OCI-LY3 (cell line): Measurements from ENCODE around the gene CMIP.

Experiments used
- H2AFZ ChIP-seq: fragments of 200-600, 300-600 bp; shearing (Covaris generic); 2 replicates; pipeline ENCODE4 v1.6.0; 2014; ENCODE audit warnings: antibody characterized with exemption, low read depth, low read length
- H3K27ac ChIP-seq: fragments of 200-600, 300-600 bp; sonication (generic); 2 replicates; pipeline ENCODE4 v1.5.1; 2014; ENCODE audit warnings: mild to moderate bottlenecking, low read length, moderate library complexity, mixed read lengths
- H3K27me3 ChIP-seq: fragments of 200-600, 300-600 bp; sonication (generic); 2 replicates; pipeline ENCODE4 v1.6.1; 2014; ENCODE audit warnings: low read depth, low read length, mixed read lengths
- H3K36me3 ChIP-seq: fragments of 200-600, 300-600 bp; sonication (generic); replicated peaks from 2 replicates; pipeline ENCODE3; 2014; ENCODE audit warnings: low read depth, low read length, mixed read lengths
- H3K4me1 ChIP-seq: fragments of 300-600, 200-600 bp; sonication (generic); 2 replicates; pipeline ENCODE4 v1.6.1; 2014; ENCODE audit warnings: low read length, mixed read lengths
- H3K4me2 ChIP-seq: fragments of 200-600, 300-600 bp; sonication (generic); 2 replicates; pipeline ENCODE4 v1.6.1; 2014; ENCODE audit warnings: low read length, mixed read lengths
- H3K4me3 ChIP-seq: fragments of 300-600, 200-600 bp; sonication (generic); 2 replicates; pipeline ENCODE4 v1.5.1; 2014; ENCODE audit warnings: antibody characterized with exemption, mild to moderate bottlenecking, low read length, moderate library complexity
- H3K79me2 ChIP-seq: fragments of 300-600, 200-600 bp; shearing (Covaris generic); 2 replicates; pipeline ENCODE4 v1.6.1; 2014; ENCODE audit warnings: mild to moderate bottlenecking, low read length, mixed read lengths
- H3K9ac ChIP-seq: fragments of 300-600, 200-600 bp; shearing (Covaris generic); 2 replicates; pipeline ENCODE4 v1.6.0; 2014; ENCODE audit warnings: mild to moderate bottlenecking, low read length, moderate library complexity
- H3K9me3 ChIP-seq: fragments of 200-600, 300-600 bp; shearing (Covaris generic); 2 replicates; pipeline ENCODE4 v1.6.1; 2014; ENCODE audit warnings: low read length, mixed read lengths; ENCODE audit not compliant: insufficient read depth
- H4K20me1 ChIP-seq: fragments of 200-600, 300-600 bp; sonication (generic); 2 replicates; pipeline ENCODE4 v1.6.1; 2016; ENCODE audit warnings: low read length, mixed read lengths; ENCODE audit not compliant: insufficient read depth
- EZH2phosphoT487 ChIP-seq: fragments of 200-600 bp; shearing (Covaris generic); IDR thresholded peaks from 2 replicates; pipeline ENCODE4 v1.6.1; 2018; ENCODE audit warnings: antibody characterized with exemption, mixed run types, low read depth
- TF ChIP-seq, protein P1 (sequence below): fragments of 200-600, 300-600 bp; sonication (generic); IDR thresholded peaks from 2 replicates; pipeline ENCODE4 v1.5.1; 2014; ENCODE audit warnings: antibody characterized with exemption, low read length, low read depth

Gene CMIP

DNA sequence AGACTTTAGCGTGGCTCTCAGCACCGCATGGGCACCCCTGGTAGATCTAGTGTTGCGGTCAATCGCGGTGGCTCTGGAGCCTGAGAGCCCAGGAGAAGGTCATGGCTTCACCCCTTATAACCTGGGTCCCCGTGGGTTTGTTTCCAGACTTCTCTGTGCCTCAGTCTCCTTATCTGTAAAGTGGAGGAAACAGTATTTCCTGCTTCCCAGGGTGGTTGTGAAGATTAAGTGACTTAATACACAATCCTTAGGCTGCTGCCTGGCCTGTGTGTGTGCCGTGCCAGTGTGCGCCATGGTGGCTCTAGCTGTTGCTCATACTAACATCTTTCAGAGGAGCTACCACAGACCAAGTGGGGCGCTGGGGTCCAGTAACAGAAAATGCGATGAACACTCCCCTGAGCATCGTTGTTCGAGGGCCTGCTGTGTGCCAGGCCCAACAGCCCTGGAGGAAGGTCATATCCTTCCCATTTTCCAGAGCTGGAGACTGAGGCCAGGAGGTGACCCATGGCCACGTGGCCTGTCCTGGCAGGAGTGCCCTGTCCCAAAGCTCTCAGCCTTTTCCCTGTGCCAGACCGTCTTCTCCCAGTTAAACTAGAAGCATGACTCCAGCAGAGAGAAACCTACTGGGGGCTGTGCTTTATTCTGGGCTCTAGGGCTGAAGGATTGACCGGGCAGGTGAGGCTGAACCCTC is 70.1 kb downstream of the CMIP start:
- H3K27me3 ChIP-seq: no peaks in the 10 kb centered on the region
- H3K79me2 ChIP-seq: peaks cover 63% of the 10 kb centered on the region
- no peak overlapping the region for H3K4me3 ChIP-seq
- no peak overlapping the region for H2AFZ ChIP-seq
- H3K4me2 ChIP-seq: no peak overlapping the region
- TF ChIP-seq, protein P1, sequence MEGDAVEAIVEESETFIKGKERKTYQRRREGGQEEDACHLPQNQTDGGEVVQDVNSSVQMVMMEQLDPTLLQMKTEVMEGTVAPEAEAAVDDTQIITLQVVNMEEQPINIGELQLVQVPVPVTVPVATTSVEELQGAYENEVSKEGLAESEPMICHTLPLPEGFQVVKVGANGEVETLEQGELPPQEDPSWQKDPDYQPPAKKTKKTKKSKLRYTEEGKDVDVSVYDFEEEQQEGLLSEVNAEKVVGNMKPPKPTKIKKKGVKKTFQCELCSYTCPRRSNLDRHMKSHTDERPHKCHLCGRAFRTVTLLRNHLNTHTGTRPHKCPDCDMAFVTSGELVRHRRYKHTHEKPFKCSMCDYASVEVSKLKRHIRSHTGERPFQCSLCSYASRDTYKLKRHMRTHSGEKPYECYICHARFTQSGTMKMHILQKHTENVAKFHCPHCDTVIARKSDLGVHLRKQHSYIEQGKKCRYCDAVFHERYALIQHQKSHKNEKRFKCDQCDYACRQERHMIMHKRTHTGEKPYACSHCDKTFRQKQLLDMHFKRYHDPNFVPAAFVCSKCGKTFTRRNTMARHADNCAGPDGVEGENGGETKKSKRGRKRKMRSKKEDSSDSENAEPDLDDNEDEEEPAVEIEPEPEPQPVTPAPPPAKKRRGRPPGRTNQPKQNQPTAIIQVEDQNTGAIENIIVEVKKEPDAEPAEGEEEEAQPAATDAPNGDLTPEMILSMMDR: no peak
- TF ChIP-seq EZH2phosphoT487: no peak
- peaks cover 18% of the 10 kb centered on the region for H3K36me3 ChIP-seq
- H3K27ac ChIP-seq: no peak overlapping the region
- no peaks in the 10 kb centered on the region for H3K9me3 ChIP-seq
- peaks cover 8% of the 10 kb centered on the region for H3K4me1 ChIP-seq
- no peak overlapping the region for H3K9ac ChIP-seq
- H4K20me1 ChIP-seq: peaks cover 77% of the 10 kb centered on the region

DNA sequence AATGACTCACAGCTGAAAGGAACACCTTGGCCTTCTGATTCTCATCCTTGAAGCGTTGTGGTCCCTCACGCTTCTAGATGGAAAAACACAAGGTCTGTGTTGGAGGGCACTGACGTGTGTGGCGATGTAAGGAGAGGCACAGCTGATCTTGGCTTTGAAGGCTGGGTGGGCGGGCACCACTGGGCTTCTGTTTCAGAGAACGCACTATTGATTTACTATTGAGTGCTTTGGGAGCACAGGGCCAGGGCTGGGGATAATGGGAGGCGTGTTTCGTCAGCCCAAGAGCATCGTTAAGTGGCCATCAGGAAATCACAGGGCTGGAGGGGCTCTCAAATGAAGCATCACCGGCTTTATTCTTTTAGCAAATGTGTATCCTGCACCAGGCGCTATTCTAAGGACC is 70.7 kb downstream of the CMIP start:
- no peak overlapping the region for H2AFZ ChIP-seq
- H3K9me3 ChIP-seq: no peaks in the 10 kb centered on the region
- no peak overlapping the region for H3K9ac ChIP-seq
- no peak overlapping the region for H3K4me2 ChIP-seq
- H4K20me1 ChIP-seq: peaks cover 79% of the 10 kb centered on the region
- peaks cover 18% of the 10 kb centered on the region for H3K36me3 ChIP-seq
- TF ChIP-seq, protein P1: no peak
- TF ChIP-seq EZH2phosphoT487: no peak
- peaks cover 62% of the 10 kb centered on the region for H3K79me2 ChIP-seq
- no peaks in the 10 kb centered on the region for H3K27me3 ChIP-seq
- no peak overlapping the region for H3K27ac ChIP-seq
- H3K4me1 ChIP-seq: peaks cover 14% of the 10 kb centered on the region
- no peak overlapping the region for H3K4me3 ChIP-seq

DNA sequence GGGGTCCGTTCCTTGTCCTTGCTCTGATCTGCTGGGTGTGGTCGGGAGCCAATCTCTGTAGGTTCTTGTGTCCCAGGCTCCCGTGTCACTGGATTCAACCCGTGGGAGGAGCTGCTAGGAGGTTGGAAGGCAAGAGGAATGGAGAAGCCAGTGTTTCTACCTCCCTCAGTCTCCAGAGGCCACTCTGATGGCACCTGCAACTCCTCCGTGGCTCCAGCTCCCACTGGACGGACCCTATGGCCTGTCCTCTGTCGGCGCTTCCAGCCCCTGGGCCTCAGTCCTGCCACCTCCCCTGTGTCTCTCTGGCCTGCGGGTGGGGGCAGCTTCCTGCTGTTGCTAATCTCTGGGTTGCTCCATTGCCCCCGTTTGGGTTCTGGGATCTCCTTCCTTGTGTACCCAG is 71.1 kb downstream of the CMIP start:
- H3K4me1 ChIP-seq: peaks cover 18% of the 10 kb centered on the region
- H3K79me2 ChIP-seq: peaks cover 66% of the 10 kb centered on the region

DNA sequence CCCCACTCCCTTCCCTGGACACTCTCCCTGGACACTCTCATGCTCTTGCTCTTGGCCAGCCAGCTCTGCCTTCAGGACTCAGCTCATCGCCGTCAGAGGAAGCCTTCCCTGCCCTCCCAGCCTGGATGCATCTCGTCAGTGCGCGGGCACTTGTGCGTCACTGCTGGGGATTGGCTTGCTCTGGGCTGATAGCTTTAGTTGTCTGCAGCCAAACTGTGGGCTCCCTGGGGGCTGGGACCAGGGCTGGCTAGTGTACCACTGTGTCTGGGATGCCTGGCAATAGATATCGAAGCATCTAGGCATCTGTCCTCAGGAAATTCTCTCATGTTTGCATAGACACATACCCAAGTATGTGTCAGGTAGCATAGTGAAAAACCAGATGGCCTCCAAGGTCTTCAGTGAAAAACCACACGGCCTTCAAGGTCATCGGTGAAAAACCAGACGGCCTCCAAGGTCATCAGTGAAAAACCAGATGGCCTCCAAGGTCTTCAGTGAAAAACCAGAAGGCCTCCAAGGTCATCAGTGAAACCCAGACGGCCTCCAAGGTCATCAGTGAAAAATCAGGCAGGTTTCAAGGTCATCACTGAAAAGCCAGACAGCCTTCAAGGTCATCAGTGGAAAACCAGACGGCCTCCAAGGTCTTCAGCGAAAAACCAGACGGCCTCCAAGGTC is 72.0 kb downstream of the CMIP start:
- Histone ChIP-seq H3K36me3 (peaks cover 18% of the 10 kb centered on the region), H4K20me1 (peaks cover 87% of the 10 kb centered on the region), H3K4me3 (no peak overlapping the region), H2AFZ (no peak overlapping the region), H3K4me2 (no peak overlapping the region), H3K27ac (no peak overlapping the region), H3K9ac (no peak overlapping the region), H3K79me2 (peaks cover 65% of the 10 kb centered on the region), H3K27me3 (no peaks in the 10 kb centered on the region), H3K9me3 (no peaks in the 10 kb centered on the region), H3K4me1 (peaks cover 20% of the 10 kb centered on the region)
- TF ChIP-seq EZH2phosphoT487: no peak
- TF ChIP-seq, protein P1: no peak

More for the DNA sequence above, 71.1 kb downstream of the CMIP start:
- H3K9me3 ChIP-seq: no peaks in the 10 kb centered on the region
- no peak overlapping the region for H3K4me2 ChIP-seq
- H3K4me3 ChIP-seq: no peak overlapping the region
- H3K9ac ChIP-seq: no peak overlapping the region
- peaks cover 18% of the 10 kb centered on the region for H3K36me3 ChIP-seq
- no peak overlapping the region for H3K27ac ChIP-seq
- no peaks in the 10 kb centered on the region for H3K27me3 ChIP-seq
- no peak overlapping the region for H2AFZ ChIP-seq
- TF ChIP-seq, protein P1: no peak
- no peak for TF ChIP-seq EZH2phosphoT487
- peaks cover 83% of the 10 kb centered on the region for H4K20me1 ChIP-seq
